Measurements from ENCODE around the gene RNFT2. TPM values are rescaled to one million over a fixed set of nuclear protein-coding genes. Genes with fewer than 3 reads are reported as not detected.

RNFT2 gene
- total RNA-seq, 6 experiments from 2014 or later: 7.1 to 12.0 (median 11.2) TPM

GRCh38 chr12:116759783-116760621, 21.9 kb downstream of the RNFT2 start:
- Mint-ChIP-seq H3K36me3 (ENCODE audit: low read depth) (no peaks in the 10 kb centered on the region), H3K4me1 (ENCODE audit: low read depth) (peaks cover under 1% of the 10 kb centered on the region; the same call in 1 of the 2 replicates), H3K27me3 (ENCODE audit: insufficient read depth) (no peaks in the 10 kb centered on the region; the same call in 1 of the 2 replicates), H3K4me3 (no peak overlapping the region), H3K27ac (no peak overlapping the region), H3K9me3 (no peaks in the 10 kb centered on the region)
- no peak for DNase-seq
- no peak for TF ChIP-seq CTCF (IDR thresholded peaks at IDR 0.05)

GRCh38 chr12:116760622-116761020, 22.5 kb downstream of the RNFT2 start:
- no peaks in the 10 kb centered on the region; the same call in none of the 2 replicates for H3K27me3 Mint-ChIP-seq (ENCODE audit: insufficient read depth)
- no peak for TF ChIP-seq CTCF (IDR thresholded peaks at IDR 0.05)
- no peak for DNase-seq
- H3K4me1 Mint-ChIP-seq (ENCODE audit: low read depth): no peaks in the 10 kb centered on the region
- no peaks in the 10 kb centered on the region for H3K36me3 Mint-ChIP-seq (ENCODE audit: low read depth)
- no peaks in the 10 kb centered on the region for H3K9me3 Mint-ChIP-seq
- no peak overlapping the region for H3K4me3 Mint-ChIP-seq
- H3K27ac Mint-ChIP-seq: no peak overlapping the region

GRCh38 chr12:116761499-116761898, 23.4 kb downstream of the RNFT2 start:
- no peaks in the 10 kb centered on the region; the same call in none of the 2 replicates for H3K27me3 Mint-ChIP-seq (ENCODE audit: insufficient read depth)
- no peaks in the 10 kb centered on the region for H3K9me3 Mint-ChIP-seq

GRCh38 chr12:116765271-116765670, 27.2 kb downstream of the RNFT2 start:
- Mint-ChIP-seq H3K4me1 (ENCODE audit: low read depth) (no peaks in the 10 kb centered on the region), H3K27ac (no peak overlapping the region), H3K4me3 (no peak overlapping the region), H3K9me3 (no peaks in the 10 kb centered on the region), H3K36me3 (ENCODE audit: low read depth) (no peaks in the 10 kb centered on the region), H3K27me3 (ENCODE audit: insufficient read depth) (no peaks in the 10 kb centered on the region; the same call in none of the 2 replicates)
- TF ChIP-seq CTCF (IDR thresholded peaks at IDR 0.05): no peak
- no peak for DNase-seq

More at GRCh38 chr12:116761499-116761898, 23.4 kb downstream of the RNFT2 start:
- TF ChIP-seq CTCF (IDR thresholded peaks at IDR 0.05): no peak
- H3K27ac Mint-ChIP-seq: no peak overlapping the region
- DNase-seq: no peak
- H3K4me3 Mint-ChIP-seq: no peak overlapping the region
- no peaks in the 10 kb centered on the region for H3K36me3 Mint-ChIP-seq (ENCODE audit: low read depth)
- no peaks in the 10 kb centered on the region for H3K4me1 Mint-ChIP-seq (ENCODE audit: low read depth)

GRCh38 chr12:116766285-116766684, 28.2 kb downstream of the RNFT2 start:
- Mint-ChIP-seq H3K27ac (no peak overlapping the region), H3K27me3 (ENCODE audit: insufficient read depth) (no peaks in the 10 kb centered on the region; the same call in none of the 2 replicates), H3K36me3 (ENCODE audit: low read depth) (no peaks in the 10 kb centered on the region), H3K4me3 (no peak overlapping the region), H3K9me3 (no peaks in the 10 kb centered on the region), H3K4me1 (ENCODE audit: low read depth) (no peaks in the 10 kb centered on the region)
- no peak for TF ChIP-seq CTCF (IDR thresholded peaks at IDR 0.05)
- DNase-seq: no peak

All from HFFc6 (cell line).